GM12891 (cell line): ENCODE measurements around the gene FBXO27.
"Not testable (repeated sequence)": the region's sequence is repeated elsewhere in the genome, so short reads cannot be mapped to it uniquely, and the experiment has no call there.

Experiments used
- POLR2A ChIP-seq: IDR thresholded peaks from 2 replicates; pipeline ENCODE4 v1.6.1; 2011; ENCODE audit warnings: low read depth, low read length, control low read depth
- POLR2AphosphoS5 ChIP-seq: IDR thresholded peaks from 2 replicates; pipeline ENCODE4 v1.6.1; 2011; ENCODE audit warnings: low read depth, low read length, control low read depth
- SPI1 ChIP-seq: IDR thresholded peaks from 2 replicates; pipeline ENCODE4 v1.6.1; 2011; ENCODE audit warnings: low read depth, low read length, control low read depth

GRCh38 chr19:38997576-38997975 lies 34.8 kb downstream of the FBXO27 start:
- TF ChIP-seq POLR2AphosphoS5, SPI1, POLR2A: not testable (repeated sequence)
